Endothelial cell of umbilical vein (primary cell): ENCODE data around the gene SCN3B.

Experiments used
- CTCF ChIP-seq, 2 donors: IDR thresholded peaks; 1 replicate in 1 of 2; 2 replicates in 1 of 2; pipeline ENCODE4 v1.5.1; 2011; ENCODE audit warnings: low read length in 2 of 2, mild to moderate bottlenecking in 2 of 2, moderate library complexity in 2 of 2, control low read depth in 1 of 2, inconsistent platforms in 1 of 2, low read depth in 1 of 2; ENCODE audit not compliant: insufficient read depth in 1 of 2; ENCODE audit errors: extremely low read depth in 1 of 2
- POLR2A ChIP-seq: IDR thresholded peaks from 2 replicates; pipeline ENCODE4 v1.6.1; 2012; ENCODE audit warnings: low read depth, mild to moderate bottlenecking, control low read depth, low read length

- TF ChIP-seq CTCF (IDR thresholded peaks at IDR 0.05; ENCODE audit: extremely low read depth in 1 of 2, insufficient read depth in 1 of 2, low read depth in 1 of 2, low read length in 2 of 2) = no peak
- TF ChIP-seq POLR2A = no peak
Measured at GRCh38 chr11:123671534-123671933, 17.1 kb upstream of the SCN3B start.
